ENCODE measurements around the gene DLK2. TPM values are rescaled to one million over a fixed set of nuclear protein-coding genes. Genes with fewer than 3 reads are reported as not detected.

The DLK2 gene
- total RNA-seq, 1 experiment from 2014 or later, result 1.4 TPM

- intact Hi-C loops (cut with micrococcal nuclease), result no loop called here
- POLR2A ChIA-PET (ENCODE audit: unreplicated experiment), result no interaction called here
- H3K36me3 ChIP-seq (ENCODE audit: low read depth, low read length), result no peaks in the 10 kb centered on the region
- CTCF ChIA-PET, result no interaction called here
- DNase-seq, result no peak
- no TSS peak for BruUV-seq (replicated peaks)
- H3K4me1 ChIP-seq (ENCODE audit: insufficient read depth, low read length), result no peaks in the 10 kb centered on the region
- H3K27ac ChIP-seq (ENCODE audit: low read length), result no peak overlapping the region
- no peaks in the 10 kb centered on the region for H4K20me1 ChIP-seq (ENCODE audit: low read length)
- H3K9ac ChIP-seq (ENCODE audit: low read length), result no peak overlapping the region
- H3K79me2 ChIP-seq (ENCODE audit: low read length), result no peaks in the 10 kb centered on the region
- H3K4me3 ChIP-seq (ENCODE audit: low read length), result no peak overlapping the region
- no peak for TF ChIP-seq EZH2 (IDR thresholded peaks at IDR 0.05; ENCODE audit: low read length, unreplicated experiment)
- no peak for TF ChIP-seq EZH2phosphoT487 (IDR thresholded peaks at IDR 0.05; ENCODE audit: borderline replicate concordance, low read length)
- TF ChIP-seq CTCF (conservative IDR thresholded peaks at IDR 0.05; ENCODE audit: low read depth, low read length), result no peak
- no peaks in the 10 kb centered on the region for H3K27me3 ChIP-seq (ENCODE audit: low read length)
- H3F3A ChIP-seq (ENCODE audit: low read length, unreplicated experiment), result no peaks in the 10 kb centered on the region
- H3K9me2 ChIP-seq (replicated peaks; ENCODE audit: low read length), result no peaks in the 10 kb centered on the region
- H3K9me3 ChIP-seq (ENCODE audit: low read length), result no peaks in the 10 kb centered on the region
- ATAC-seq, result no peak
- H2AFZ ChIP-seq (ENCODE audit: low read length), result no peak overlapping the region
- no peak overlapping the region for H3K4me2 ChIP-seq (ENCODE audit: low read length)
These were observed 52.5 kb downstream of the DLK2 start for GRCh38 chr6:43402820-43403219.

GRCh38 chr6:43401730-43402129 lies 53.6 kb downstream of the DLK2 start:
- Histone ChIP-seq H3K9ac (ENCODE audit: low read length) (no peak overlapping the region), H3K9me2 (replicated peaks; ENCODE audit: low read length) (no peaks in the 10 kb centered on the region), H3K4me1 (ENCODE audit: insufficient read depth, low read length) (no peaks in the 10 kb centered on the region), H3K79me2 (ENCODE audit: low read length) (no peaks in the 10 kb centered on the region), H3K4me2 (ENCODE audit: low read length) (no peak overlapping the region), H2AFZ (ENCODE audit: low read length) (no peak overlapping the region), H3K27ac (ENCODE audit: low read length) (no peak overlapping the region), H3K27me3 (ENCODE audit: low read length) (no peaks in the 10 kb centered on the region), H3F3A (ENCODE audit: low read length, unreplicated experiment) (no peaks in the 10 kb centered on the region), H3K4me3 (ENCODE audit: low read length) (no peak overlapping the region), H4K20me1 (ENCODE audit: low read length) (no peaks in the 10 kb centered on the region), H3K9me3 (ENCODE audit: low read length) (no peaks in the 10 kb centered on the region), H3K36me3 (ENCODE audit: low read depth, low read length) (no peaks in the 10 kb centered on the region)
- intact Hi-C loops (cut with micrococcal nuclease), result no loop called here
- DNase-seq (no peak), ATAC-seq (no peak)
- TF ChIP-seq EZH2phosphoT487 (IDR thresholded peaks at IDR 0.05; ENCODE audit: borderline replicate concordance, low read length), result no peak
- TF ChIP-seq EZH2 (IDR thresholded peaks at IDR 0.05; ENCODE audit: low read length, unreplicated experiment), result no peak
- no peak for TF ChIP-seq CTCF (conservative IDR thresholded peaks at IDR 0.05; ENCODE audit: low read depth, low read length)
- CTCF ChIA-PET, result no interaction called here
- POLR2A ChIA-PET (ENCODE audit: unreplicated experiment), result no interaction called here
- no TSS peak for BruUV-seq (replicated peaks)

Small RNA genes within 50 kb of the gene (microRNA-seq; reads per million reads assigned to microRNA genes)
- gene MIR6780B (ENCODE audit: unreplicated experiment), result not detected

Other genes with a start within 250 kb of the DLK2 start
- 128 and 176 TPM in 2 replicates for gene DNPH1, start 226.1 kb downstream of the DLK2 start, total RNA-seq (2014; rRNA removed)
- gene TTBK1, start 212.1 kb downstream of the DLK2 start, total RNA-seq (2014; rRNA removed), result not detected in 2 replicates
- gene SLC22A7, start 157.3 kb downstream of the DLK2 start, total RNA-seq (2014; rRNA removed), result not detected in 2 replicates
- 0.29 TPM in 2 replicates for gene CRIP3, start 146.7 kb downstream of the DLK2 start, total RNA-seq (2014; rRNA removed)
- gene ZNF318, start 85.9 kb downstream of the DLK2 start, total RNA-seq (2014; rRNA removed), result 8.2 and 8.9 TPM in 2 replicates
- 23.1 and 40.5 TPM in 2 replicates for gene ABCC10, start 28.0 kb downstream of the DLK2 start, total RNA-seq (2014; rRNA removed)
- 28.5 and 40.0 TPM in 2 replicates for gene TJAP1, start 22.0 kb upstream of the DLK2 start, total RNA-seq (2014; rRNA removed)
- gene LRRC73, start 54.8 kb upstream of the DLK2 start, total RNA-seq (2014; rRNA removed), result 0.22 and 0.75 TPM in 2 replicates
- 89.7 and 93.9 TPM in 2 replicates for gene YIPF3, start 61.4 kb upstream of the DLK2 start, total RNA-seq (2014; rRNA removed)
- 61.4 and 69.7 TPM in 2 replicates for gene POLR1C, start 61.5 kb upstream of the DLK2 start, total RNA-seq (2014; rRNA removed)
- gene XPO5, start 120.5 kb upstream of the DLK2 start, total RNA-seq (2014; rRNA removed), result 42.3 and 50.6 TPM in 2 replicates
- gene POLH, start 120.6 kb upstream of the DLK2 start, total RNA-seq (2014; rRNA removed), result 8.2 and 12.1 TPM in 2 replicates
- 38.1 and 47.6 TPM in 2 replicates for gene GTPBP2, start 173.7 kb upstream of the DLK2 start, total RNA-seq (2014; rRNA removed)
- gene MAD2L1BP, start 180.3 kb upstream of the DLK2 start, total RNA-seq (2014; rRNA removed), result 25.1 and 40.9 TPM in 2 replicates
- gene RSPH9, start 189.5 kb upstream of the DLK2 start, total RNA-seq (2014; rRNA removed), result not detected in 2 replicates
- gene MRPS18A, start 232.2 kb upstream of the DLK2 start, total RNA-seq (2014; rRNA removed), result 91.5 and 105 TPM in 2 replicates

All from PC-3 (cell line).